GM19372 (cell line): ENCODE results near the gene OR8A1.
"Not testable (repeated sequence)": the region's sequence is repeated elsewhere in the genome, so short reads cannot be mapped to it uniquely, and the experiment has no call there.

Source experiments
- ATAC-seq: cut with Tn5 transposase; IDR thresholded peaks from one replicate; pipeline ENCODE4 v1.9.1; 2021; ENCODE audit warnings: mild to moderate bottlenecking, low read depth, moderate library complexity; ENCODE audit not compliant: unreplicated experiment

The OR8A1 gene

GRCh38 chr11:124591430-124591829 is 21.6 kb downstream of the OR8A1 start:
- ATAC-seq = no peak

GRCh38 chr11:124592627-124593026 is 22.8 kb downstream of the OR8A1 start:
- ATAC-seq = no peak

- ATAC-seq = no peak
These were observed 25.5 kb downstream of the OR8A1 start for GRCh38 chr11:124595302-124595701.

- ATAC-seq = no peak
These were observed 27.8 kb downstream of the OR8A1 start for GRCh38 chr11:124597626-124598025.

GRCh38 chr11:124600621-124601320 is 31.0 kb downstream of the OR8A1 start:
- ATAC-seq = no peak

GRCh38 chr11:124602193-124602592 is 32.4 kb downstream of the OR8A1 start:
- ATAC-seq = no peak

- ATAC-seq = not testable (repeated sequence)
These were observed 32.9 kb downstream of the OR8A1 start for GRCh38 chr11:124602723-124603122.

GRCh38 chr11:124605719-124606118 is 35.9 kb downstream of the OR8A1 start:
- ATAC-seq = no peak

GRCh38 chr11:124608147-124608546 is 38.4 kb downstream of the OR8A1 start:
- no peak for ATAC-seq

- no peak for ATAC-seq
These were observed 40.5 kb downstream of the OR8A1 start for GRCh38 chr11:124610295-124610694.

- ATAC-seq = no peak
These were observed 41.3 kb downstream of the OR8A1 start, which contains the start of gene PANX3 for GRCh38 chr11:124611064-124611463. PANX3 (plus strand) TSS chr11:124611428; CDS start chr11:124611557, 129 bp downstream.

- peak; percentile 71 for ATAC-seq
These were observed 42.2 kb downstream of the OR8A1 start for GRCh38 chr11:124612045-124612444.

- ATAC-seq = no peak
These were observed 42.9 kb downstream of the OR8A1 start for GRCh38 chr11:124612567-124613246.

GRCh38 chr11:124618863-124619262 is 49.1 kb downstream of the OR8A1 start:
- no peak for ATAC-seq
